Measurements from ENCODE around the gene ALOX5AP.

DNA sequence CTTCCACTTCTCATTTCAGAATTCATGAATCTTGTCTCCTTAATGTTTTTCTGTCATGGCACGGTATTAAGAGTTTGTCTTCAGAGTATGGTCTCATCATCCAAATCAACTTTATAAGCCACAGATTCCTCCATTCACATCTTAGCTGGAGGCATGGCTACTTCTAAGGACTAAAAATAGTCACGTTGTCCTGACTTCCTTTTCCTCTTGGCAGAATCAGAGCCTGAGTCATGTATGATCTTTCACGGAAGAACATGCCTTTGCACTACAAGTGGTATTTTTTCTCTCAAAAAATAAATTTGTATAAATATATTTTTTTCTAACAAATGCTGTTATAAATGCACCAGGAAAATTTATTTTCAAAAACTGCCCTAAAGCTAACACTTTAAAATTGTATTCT is 71.4 kb downstream of the ALOX5AP start:
- TF ChIP-seq POLR2A (IDR thresholded peaks at IDR 0.05; ENCODE audit: low read length) (no peak), GATA1 (IDR thresholded peaks at IDR 0.05; ENCODE audit: low read depth, low read length) (no peak)
